ENCODE measurements around the gene ECSIT. TPM values are rescaled to one million over a fixed set of nuclear protein-coding genes. Genes with fewer than 3 reads are reported as not detected.

The ECSIT gene
- total RNA-seq, 4 donors from 2014 or later, result 40.4 to 65.7 (median 57.8) TPM

GRCh38 chr19:11513946-11514345, 15.0 kb downstream of the ECSIT start:
- no peak overlapping the region for H3K27ac ChIP-seq
- no peak for DNase-seq (ENCODE audit: low spot score in 2 of 2)
- WGBS, result 89% methylated on average over 17 of the region's 20 CpGs
- H3K9me3 ChIP-seq, result no peaks in the 10 kb centered on the region
- H3K4me3 ChIP-seq, result no peak overlapping the region
- H3K36me3 ChIP-seq, result peaks cover 67% of the 10 kb centered on the region
- TF ChIP-seq EP300 (IDR thresholded peaks at IDR 0.05) (no peak), CTCF (IDR thresholded peaks at IDR 0.05) (no peak)
- no peaks in the 10 kb centered on the region for H3K4me1 ChIP-seq
- no peaks in the 10 kb centered on the region for H3K27me3 ChIP-seq

GRCh38 chr19:11510444-11510843, 18.5 kb downstream of the ECSIT start:
- no peaks in the 10 kb centered on the region for H3K27me3 ChIP-seq
- WGBS, result 93% methylated on average over 8 of the region's 8 CpGs
- H3K4me3 ChIP-seq, result no peak overlapping the region
- H3K36me3 ChIP-seq, result peaks cover 38% of the 10 kb centered on the region
- TF ChIP-seq POLR2AphosphoS5 (IDR thresholded peaks at IDR 0.05), result no peak
- no peak for TF ChIP-seq CTCF (IDR thresholded peaks at IDR 0.05)
- no peak for TF ChIP-seq POLR2A (IDR thresholded peaks at IDR 0.05)
- no peak for TF ChIP-seq EP300 (IDR thresholded peaks at IDR 0.05)
- no peak overlapping the region for H3K27ac ChIP-seq
- DNase-seq (ENCODE audit: low spot score in 2 of 2), result no peak
- no peaks in the 10 kb centered on the region for H3K9me3 ChIP-seq
- peaks cover 6% of the 10 kb centered on the region for H3K4me1 ChIP-seq

- 90% methylated on average over 14 of the region's 18 CpGs for WGBS
Measured at GRCh38 chr19:11507370-11508078, 21.4 kb downstream of the ECSIT start.

GRCh38 chr19:11506967-11507366, 22.0 kb downstream of the ECSIT start:
- Histone ChIP-seq H3K27ac (no peak overlapping the region), H3K4me3 (no peak overlapping the region), H3K4me1 (peaks cover 14% of the 10 kb centered on the region), H3K27me3 (no peaks in the 10 kb centered on the region), H3K9me3 (no peaks in the 10 kb centered on the region), H3K36me3 (peaks cover 14% of the 10 kb centered on the region)
- TF ChIP-seq CTCF (IDR thresholded peaks at IDR 0.05) (no peak), POLR2AphosphoS5 (IDR thresholded peaks at IDR 0.05) (no peak), EP300 (IDR thresholded peaks at IDR 0.05) (no peak), POLR2A (IDR thresholded peaks at IDR 0.05) (no peak)
- 92% methylated on average over 6 of the region's 6 CpGs for WGBS
- DNase-seq (ENCODE audit: low spot score in 2 of 2), result no peak

More at GRCh38 chr19:11507370-11508078, 21.4 kb downstream of the ECSIT start:
- DNase-seq (ENCODE audit: low spot score in 2 of 2), result no peak
- H3K27ac ChIP-seq, result no peak overlapping the region
- peaks cover 20% of the 10 kb centered on the region for H3K36me3 ChIP-seq
- peaks cover 14% of the 10 kb centered on the region for H3K4me1 ChIP-seq
- H3K27me3 ChIP-seq, result no peaks in the 10 kb centered on the region
- H3K4me3 ChIP-seq, result no peak overlapping the region
- TF ChIP-seq POLR2AphosphoS5 (IDR thresholded peaks at IDR 0.05), result no peak
- TF ChIP-seq POLR2A (IDR thresholded peaks at IDR 0.05), result no peak
- TF ChIP-seq CTCF (IDR thresholded peaks at IDR 0.05), result no peak
- TF ChIP-seq EP300 (IDR thresholded peaks at IDR 0.05), result no peak
- no peaks in the 10 kb centered on the region for H3K9me3 ChIP-seq

GRCh38 chr19:11506101-11506555, 22.8 kb downstream of the ECSIT start:
- TF ChIP-seq EP300 (IDR thresholded peaks at IDR 0.05), result no peak
- no peak for TF ChIP-seq POLR2AphosphoS5 (IDR thresholded peaks at IDR 0.05)
- no peak for TF ChIP-seq CTCF (IDR thresholded peaks at IDR 0.05)
- no peak for TF ChIP-seq POLR2A (IDR thresholded peaks at IDR 0.05)
- 23% methylated on average over 13 of the region's 20 CpGs for WGBS

More at GRCh38 chr19:11506101-11506555, 22.8 kb downstream of the ECSIT start:
- peak overlapping the region; percentile 97 for H3K27ac ChIP-seq
- no peaks in the 10 kb centered on the region for H3K9me3 ChIP-seq
- peaks cover 14% of the 10 kb centered on the region for H3K4me1 ChIP-seq
- H3K27me3 ChIP-seq, result no peaks in the 10 kb centered on the region
- H3K4me3 ChIP-seq, result peak overlapping the region; percentile 100
- peaks cover 8% of the 10 kb centered on the region for H3K36me3 ChIP-seq
- no peak for DNase-seq (ENCODE audit: low spot score in 2 of 2)

Measured in suprapubic skin (tissue), 4 donors.